AG04449 (cell line): ENCODE data around the gene OGT.

Source experiments
- CTCF ChIA-PET: fragments of 350-600 bp; formaldehyde crosslinking; extraction: SDS; loops from one replicate; lab custom pipeline; 2021; ENCODE audit warnings: antibody characterized with exemption; lab: Yijun Ruan, JAX
- POLR2A ChIA-PET: fragments of 400-600, 350-600 bp; formaldehyde crosslinking; extraction: SDS; loops from one replicate; lab custom pipeline; 2020; ENCODE audit warnings: antibody characterized with exemption, inconsistent platforms; lab: Yijun Ruan, JAX
- DNase-seq: peaks from one replicate; pipeline ENCODE4 v3.0.0-alpha.2; 2010; ENCODE audit warnings: low read depth, low spot score
- H3K4me3 ChIP-seq: 2 replicates; pipeline ENCODE4 v1.5.1; 2011; ENCODE audit warnings: low read depth, mild to moderate bottlenecking, control low read depth, low read length
- CTCF ChIP-seq: IDR thresholded peaks from one replicate; pipeline ENCODE4 v1.5.1; 2011; ENCODE audit warnings: mild to moderate bottlenecking, moderate library complexity, low read length, control low read depth, inconsistent platforms; ENCODE audit not compliant: insufficient read depth; ENCODE audit errors: missing control alignments

The OGT gene

GRCh38 chrX:71534773-71535544 lies 2.1 kb downstream of the OGT start:
- peak overlapping the region; percentile 87 for H3K4me3 ChIP-seq
- no peak for DNase-seq
- CTCF ChIA-PET = no interaction called here
- no peak for TF ChIP-seq CTCF
- POLR2A ChIA-PET = interaction anchor here (1.0 to 3.0 kb wide), 2 partner anchors 8 to 9 kb away, joined by 4 to 18 read pairs; no protein-coding TSS in a partner anchor

GRCh38 chrX:71536285-71536684 lies 3.4 kb downstream of the OGT start:
- no peak for DNase-seq
- POLR2A ChIA-PET = no interaction called here
- TF ChIP-seq CTCF = no peak
- peak overlapping the region; percentile 87 for H3K4me3 ChIP-seq
- CTCF ChIA-PET = no interaction called here

GRCh38 chrX:71537743-71538142 lies 4.8 kb downstream of the OGT start:
- no peak for TF ChIP-seq CTCF
- H3K4me3 ChIP-seq = no peak overlapping the region
- ChIA-PET CTCF (no interaction called here), POLR2A (no interaction called here)
- DNase-seq = no peak

GRCh38 chrX:71540801-71541200 lies 7.9 kb downstream of the OGT start:
- POLR2A ChIA-PET = no interaction called here
- DNase-seq = no peak
- H3K4me3 ChIP-seq = no peak overlapping the region
- CTCF ChIA-PET = no interaction called here
- no peak for TF ChIP-seq CTCF

GRCh38 chrX:71541210-71542022 lies 8.5 kb downstream of the OGT start:
- no peak for DNase-seq
- ChIA-PET POLR2A (interaction anchor here (0.6 to 2.1 kb wide), 2 partner anchors 8 to 10 kb away, joined by 3 to 18 read pairs; partner anchors contain the start of gene OGT), CTCF (no interaction called here)
- no peak for TF ChIP-seq CTCF
- H3K4me3 ChIP-seq = no peak overlapping the region; the same call in 1 of the 2 replicates

GRCh38 chrX:71542411-71542810 lies 9.5 kb downstream of the OGT start:
- DNase-seq = no peak
- CTCF ChIA-PET = no interaction called here
- H3K4me3 ChIP-seq = no peak overlapping the region
- POLR2A ChIA-PET = interaction anchor here (0.6 to 2.1 kb wide), 2 partner anchors 9 to 18 kb away, joined by 3 to 18 read pairs; partner anchors contain the start of gene OGT
- no peak for TF ChIP-seq CTCF
